SW480 (cell line): ENCODE data around the gene ERICH6B.

ENCODE experiments used
- DNase-seq: peaks from one replicate; pipeline ENCODE4 v3.0.0-alpha.2; 2016; ENCODE audit warnings: low spot score

The ERICH6B gene

DNA sequence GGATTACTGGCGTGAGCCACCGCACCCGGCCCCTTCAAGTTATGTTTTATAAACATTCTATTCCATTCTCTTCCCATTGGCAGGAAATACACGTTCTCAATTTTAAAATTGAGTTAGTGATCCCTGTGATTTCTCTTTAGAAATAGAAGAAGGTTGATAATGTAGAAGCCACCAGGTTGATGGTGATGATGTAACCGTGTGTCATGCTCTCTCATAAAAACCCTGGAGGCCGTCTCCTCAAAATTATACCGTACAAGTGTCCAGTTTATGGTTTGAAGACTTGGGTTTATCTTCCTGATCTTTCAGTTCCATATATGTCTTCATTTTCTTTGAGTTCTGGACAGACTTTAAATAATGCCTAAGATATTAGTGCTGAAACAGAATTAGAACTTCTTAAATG, 118.6 kb downstream of the ERICH6B start:
- DNase-seq: no peak

DNA sequence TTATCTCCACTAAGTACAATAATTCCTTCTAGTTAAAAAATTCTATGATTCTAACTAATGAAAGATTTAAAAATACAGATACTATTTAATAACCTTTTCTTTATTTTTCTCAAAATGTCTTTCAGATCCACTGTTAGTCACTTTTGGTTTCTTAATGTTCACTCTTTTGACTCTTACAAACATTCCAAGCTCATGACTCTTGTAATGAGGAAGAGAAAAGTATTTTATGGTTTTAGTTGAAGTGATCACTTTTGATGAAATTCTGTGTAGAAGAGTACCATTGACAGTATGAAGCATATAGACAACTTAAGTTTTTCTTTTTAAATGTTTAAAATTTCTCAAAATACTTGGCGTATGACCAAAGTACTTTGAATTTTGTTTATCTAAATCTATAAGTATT, 123.0 kb downstream of the ERICH6B start:
- DNase-seq: no peak
